Measurements from ENCODE around the gene KCMF1.

The KCMF1 gene

GRCh38 chr2:84970868-84971509 is at the start of gene KCMF1:
Gene KCMF1, plus strand, starts transcription at chr2:84971161. Its CDS starts 291 bp downstream, at chr2:84971452.
- peak within 1 kb of the TSS; percentile 99 for H3K4me3 ChIP-seq (ENCODE audit: low read length)
- no peak for TF ChIP-seq ZNF274 (IDR thresholded peaks at IDR 0.05; ENCODE audit: low read depth, low read length)

GRCh38 chr2:84923009-84923408 is 48.0 kb upstream of the KCMF1 start:
- no peak overlapping the region for H3K4me3 ChIP-seq (ENCODE audit: low read length)
- TF ChIP-seq ZNF274 (IDR thresholded peaks at IDR 0.05; ENCODE audit: low read depth, low read length): no peak

- TF ChIP-seq ZNF274 (IDR thresholded peaks at IDR 0.05; ENCODE audit: low read depth, low read length): no peak
- H3K4me3 ChIP-seq (ENCODE audit: low read length): peak overlapping the region; percentile 9; the same call in 1 of the 2 replicates
Measured at GRCh38 chr2:84924173-84925106, 46.5 kb upstream of the KCMF1 start.

GRCh38 chr2:84925336-84925723 is 45.6 kb upstream of the KCMF1 start:
- no peak for TF ChIP-seq ZNF274 (IDR thresholded peaks at IDR 0.05; ENCODE audit: low read depth, low read length)
- no peak overlapping the region for H3K4me3 ChIP-seq (ENCODE audit: low read length)

GRCh38 chr2:84925724-84926376 is 45.1 kb upstream of the KCMF1 start:
- peak overlapping the region; percentile 60; the same call in 1 of the 2 replicates for H3K4me3 ChIP-seq (ENCODE audit: low read length)
- no peak for TF ChIP-seq ZNF274 (IDR thresholded peaks at IDR 0.05; ENCODE audit: low read depth, low read length)

- TF ChIP-seq ZNF274 (IDR thresholded peaks at IDR 0.05; ENCODE audit: low read depth, low read length): no peak
- H3K4me3 ChIP-seq (ENCODE audit: low read length): no peak overlapping the region; the same call in 1 of the 2 replicates
Measured at GRCh38 chr2:84927275-84927627, 43.7 kb upstream of the KCMF1 start.

- TF ChIP-seq ZNF274 (IDR thresholded peaks at IDR 0.05; ENCODE audit: low read depth, low read length): no peak
Measured at GRCh38 chr2:84931384-84931821, 39.6 kb upstream of the KCMF1 start.

GRCh38 chr2:84938194-84938879 is 32.6 kb upstream of the KCMF1 start:
- peak overlapping the region; percentile 7; the same call in 1 of the 2 replicates for H3K4me3 ChIP-seq (ENCODE audit: low read length)
- no peak for TF ChIP-seq ZNF274 (IDR thresholded peaks at IDR 0.05; ENCODE audit: low read depth, low read length)

More at GRCh38 chr2:84931384-84931821, 39.6 kb upstream of the KCMF1 start:
- H3K4me3 ChIP-seq (ENCODE audit: low read length): peak overlapping the region; percentile 37; the same call in 1 of the 2 replicates

- H3K4me3 ChIP-seq (ENCODE audit: low read length): peak overlapping the region; percentile 49; the same call in 1 of the 2 replicates
- TF ChIP-seq ZNF274 (IDR thresholded peaks at IDR 0.05; ENCODE audit: low read depth, low read length): no peak
Measured at GRCh38 chr2:84939426-84940087, 31.4 kb upstream of the KCMF1 start.

- no peak for TF ChIP-seq ZNF274 (IDR thresholded peaks at IDR 0.05; ENCODE audit: low read depth, low read length)
- H3K4me3 ChIP-seq (ENCODE audit: low read length): peak overlapping the region; percentile 23; the same call in 1 of the 2 replicates
Measured at GRCh38 chr2:84940088-84940470, 30.9 kb upstream of the KCMF1 start.

- no peak for TF ChIP-seq ZNF274 (IDR thresholded peaks at IDR 0.05; ENCODE audit: low read depth, low read length)
- no peak overlapping the region for H3K4me3 ChIP-seq (ENCODE audit: low read length)
Measured at GRCh38 chr2:84940831-84941412, 30.0 kb upstream of the KCMF1 start.

GRCh38 chr2:84942166-84942565 is 28.8 kb upstream of the KCMF1 start:
- H3K4me3 ChIP-seq (ENCODE audit: low read length): no peak overlapping the region; the same call in 1 of the 2 replicates
- TF ChIP-seq ZNF274 (IDR thresholded peaks at IDR 0.05; ENCODE audit: low read depth, low read length): no peak

GRCh38 chr2:84942964-84943421 is 28.0 kb upstream of the KCMF1 start:
- peak overlapping the region; percentile 60; the same call in 1 of the 2 replicates for H3K4me3 ChIP-seq (ENCODE audit: low read length)
- no peak for TF ChIP-seq ZNF274 (IDR thresholded peaks at IDR 0.05; ENCODE audit: low read depth, low read length)
